Measurements from ENCODE around the gene CYSRT1. TPM values are rescaled to one million over a fixed set of nuclear protein-coding genes. Genes with fewer than 3 reads are reported as not detected.

Gene CYSRT1
- total RNA-seq, 1 donor: 0.36 TPM

DNA sequence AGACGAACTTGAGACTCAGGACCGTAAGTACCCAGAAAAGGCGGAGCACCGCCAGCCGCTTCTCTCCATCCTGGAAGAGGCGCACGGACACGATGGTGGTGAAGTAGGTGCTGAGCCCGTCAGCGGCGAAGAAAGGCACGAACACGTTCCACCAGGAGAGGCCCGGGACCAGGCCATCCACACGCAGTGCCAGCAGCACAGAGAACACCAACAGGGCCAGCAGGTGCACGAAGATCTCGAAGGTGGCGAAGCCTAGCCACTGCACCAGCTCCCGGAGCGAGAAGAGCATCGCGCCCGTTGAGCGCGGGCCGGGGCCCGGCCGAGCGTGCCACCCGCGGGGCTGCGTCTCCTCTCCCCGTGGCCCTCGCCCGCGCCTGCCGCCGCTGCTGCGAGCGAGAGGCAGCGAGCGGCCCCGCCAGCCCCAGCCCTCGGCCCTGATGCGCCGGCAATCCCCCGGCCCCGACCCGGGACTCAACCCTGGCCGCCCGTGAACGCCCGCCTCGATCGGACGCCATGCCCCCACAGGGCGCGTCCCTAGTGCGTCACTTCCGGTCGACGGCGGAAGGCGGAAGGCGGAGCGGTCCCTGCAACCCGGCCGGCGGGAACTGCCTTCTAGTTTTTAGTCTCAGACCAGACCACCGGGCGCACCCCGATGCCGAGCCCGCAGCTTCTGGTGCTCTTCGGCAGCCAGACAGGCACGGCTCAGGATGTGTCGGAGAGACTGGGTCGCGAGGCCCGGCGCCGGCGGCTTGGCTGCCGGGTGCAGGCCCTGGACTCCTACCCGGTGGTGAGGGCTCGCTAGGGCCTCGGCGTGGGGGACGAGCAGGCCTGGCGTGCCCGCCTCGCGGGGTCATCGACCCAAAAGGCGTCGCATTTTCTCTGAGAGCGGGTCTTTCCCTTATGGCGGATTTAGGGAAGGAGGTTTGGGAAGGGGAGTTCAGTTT, 19.6 kb upstream of the CYSRT1 start, which contains the start of the genes NDOR1 and TMEM203:
Gene NDOR1 (plus strand): TSS at position 575 of the 944 bp plus-strand sequence. CDS start 78 bp downstream, at position 653.
Gene TMEM203 (minus strand): TSS at position 523 of the 944 bp plus-strand sequence. CDS start 234 bp downstream, at position 289.
- TF ChIP-seq, protein P1, sequence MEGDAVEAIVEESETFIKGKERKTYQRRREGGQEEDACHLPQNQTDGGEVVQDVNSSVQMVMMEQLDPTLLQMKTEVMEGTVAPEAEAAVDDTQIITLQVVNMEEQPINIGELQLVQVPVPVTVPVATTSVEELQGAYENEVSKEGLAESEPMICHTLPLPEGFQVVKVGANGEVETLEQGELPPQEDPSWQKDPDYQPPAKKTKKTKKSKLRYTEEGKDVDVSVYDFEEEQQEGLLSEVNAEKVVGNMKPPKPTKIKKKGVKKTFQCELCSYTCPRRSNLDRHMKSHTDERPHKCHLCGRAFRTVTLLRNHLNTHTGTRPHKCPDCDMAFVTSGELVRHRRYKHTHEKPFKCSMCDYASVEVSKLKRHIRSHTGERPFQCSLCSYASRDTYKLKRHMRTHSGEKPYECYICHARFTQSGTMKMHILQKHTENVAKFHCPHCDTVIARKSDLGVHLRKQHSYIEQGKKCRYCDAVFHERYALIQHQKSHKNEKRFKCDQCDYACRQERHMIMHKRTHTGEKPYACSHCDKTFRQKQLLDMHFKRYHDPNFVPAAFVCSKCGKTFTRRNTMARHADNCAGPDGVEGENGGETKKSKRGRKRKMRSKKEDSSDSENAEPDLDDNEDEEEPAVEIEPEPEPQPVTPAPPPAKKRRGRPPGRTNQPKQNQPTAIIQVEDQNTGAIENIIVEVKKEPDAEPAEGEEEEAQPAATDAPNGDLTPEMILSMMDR (IDR thresholded peaks at IDR 0.05; ENCODE audit: insufficient read depth, low read length): no peak
- peak; percentile 71 for DNase-seq (ENCODE audit: low read depth)
- H3K4me3 ChIP-seq (ENCODE audit: low read depth, low read length): peak within 1 kb of the TSS; percentile 94

DNA sequence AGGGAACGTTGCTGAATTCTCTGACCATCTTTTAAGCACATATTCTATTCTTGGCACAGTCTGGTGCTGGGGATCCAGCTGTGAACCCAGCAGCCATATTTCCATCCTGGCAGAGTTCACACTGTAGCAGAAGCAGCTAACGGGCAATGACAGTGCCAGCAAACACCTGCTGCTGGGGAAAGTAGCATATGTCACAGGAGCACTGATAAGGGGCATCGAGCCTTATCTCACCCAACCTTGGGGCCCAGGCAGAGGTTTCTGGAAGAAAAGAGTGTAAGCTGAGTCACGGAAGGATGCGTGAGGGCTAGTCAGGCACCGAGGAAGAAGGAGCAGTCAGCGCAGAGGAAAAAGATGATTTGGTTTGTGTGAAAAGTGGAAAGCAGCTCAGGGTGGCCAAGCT, 18.4 kb upstream of the CYSRT1 start:
- peak overlapping the region; percentile 94 for H3K4me3 ChIP-seq (ENCODE audit: low read depth, low read length)
- no peak for DNase-seq (ENCODE audit: low read depth)
- TF ChIP-seq, protein P1 (IDR thresholded peaks at IDR 0.05; ENCODE audit: insufficient read depth, low read length): no peak

DNA sequence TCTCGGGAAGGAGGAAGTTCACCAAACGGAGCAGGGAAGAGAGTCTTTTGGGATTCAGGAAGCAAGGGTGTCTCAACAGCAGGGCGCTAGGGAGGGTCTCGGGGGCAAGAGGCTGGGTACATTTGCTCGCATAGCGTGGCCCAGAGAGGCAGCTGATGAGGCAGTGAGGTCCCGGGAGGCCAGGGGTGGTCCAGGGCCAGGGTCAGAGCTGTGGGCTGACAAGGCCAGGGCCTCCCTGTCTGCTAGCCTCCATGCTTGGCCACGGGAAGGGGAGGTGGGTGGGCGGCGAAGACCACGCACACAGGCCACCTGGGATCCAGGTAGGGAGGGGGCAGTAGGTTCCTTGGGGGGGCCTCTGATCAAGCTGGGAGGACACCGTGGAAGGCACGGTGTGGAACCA, 13.4 kb upstream of the CYSRT1 start:
- no peak for DNase-seq (ENCODE audit: low read depth)
- TF ChIP-seq, protein P1 (IDR thresholded peaks at IDR 0.05; ENCODE audit: insufficient read depth, low read length): no peak
- no peak overlapping the region for H3K4me3 ChIP-seq (ENCODE audit: low read depth, low read length)

DNA sequence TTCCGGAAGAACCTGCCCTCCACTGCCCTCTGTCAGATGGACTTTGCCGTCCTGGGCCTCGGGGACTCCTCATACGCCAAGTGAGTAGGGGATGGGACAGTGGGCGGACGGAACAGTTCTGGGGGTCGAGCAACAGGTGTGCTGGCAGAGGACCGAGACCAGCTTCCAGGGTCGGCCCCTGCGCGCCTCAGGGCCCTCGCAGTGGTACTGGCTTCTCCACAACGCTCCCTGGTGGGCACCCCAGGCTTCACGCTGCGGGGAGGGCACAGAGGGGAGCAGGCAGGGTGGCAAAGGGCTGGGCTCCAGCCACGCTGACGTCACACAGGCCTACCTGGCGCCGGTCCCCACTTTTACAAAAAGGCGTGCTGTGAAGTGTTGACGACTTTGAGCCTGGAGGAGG, 12.5 kb upstream of the CYSRT1 start:
- TF ChIP-seq, protein P1 (IDR thresholded peaks at IDR 0.05; ENCODE audit: insufficient read depth, low read length): no peak

DNA sequence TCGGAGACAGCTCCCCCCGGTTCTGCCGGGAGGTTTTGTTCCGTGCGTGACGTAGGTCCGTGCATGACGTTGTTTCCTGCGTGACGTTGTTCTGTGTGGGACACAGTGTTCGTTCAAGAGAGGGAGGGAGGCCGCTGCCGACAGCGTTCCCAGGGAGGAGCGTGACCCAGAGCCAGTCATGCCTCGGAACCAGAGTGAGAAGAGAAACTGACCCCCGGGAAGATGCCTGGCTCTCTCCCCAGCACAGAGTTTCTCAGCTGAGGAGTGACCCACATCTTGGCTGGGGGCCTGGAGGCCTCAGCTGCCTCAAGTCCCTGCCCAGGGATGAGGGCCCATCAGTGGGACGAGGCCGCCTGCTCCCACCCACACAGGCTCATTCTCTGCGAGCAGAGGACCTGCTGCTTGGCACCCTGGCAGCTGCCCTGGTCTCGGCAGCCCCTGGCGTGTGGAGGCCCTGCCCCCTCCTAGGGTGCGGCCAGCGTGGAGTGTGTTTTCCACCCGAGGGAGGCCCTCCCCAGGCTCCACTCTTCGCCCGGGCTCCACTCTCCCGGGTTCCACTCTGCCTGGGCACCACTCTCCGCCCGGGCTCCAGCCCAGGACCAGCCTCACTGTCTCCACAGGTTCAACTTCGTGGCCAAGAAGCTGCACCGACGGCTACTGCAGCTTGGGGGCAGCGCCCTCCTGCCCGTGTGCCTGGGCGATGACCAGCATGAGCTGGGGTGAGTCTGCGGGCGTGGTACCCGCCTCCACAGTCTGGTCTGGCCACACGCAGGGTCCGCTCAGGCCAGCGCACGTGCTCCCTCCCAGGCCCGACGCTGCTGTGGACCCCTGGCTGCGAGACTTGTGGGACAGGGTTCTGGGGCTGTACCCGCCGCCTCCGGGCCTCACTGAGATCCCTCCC, 11.6 kb upstream of the CYSRT1 start:
- TF ChIP-seq, protein P1 (IDR thresholded peaks at IDR 0.05; ENCODE audit: insufficient read depth, low read length): no peak
- H3K4me3 ChIP-seq (ENCODE audit: low read depth, low read length): no peak overlapping the region
- DNase-seq (ENCODE audit: low read depth): no peak

More for the DNA sequence above, 12.5 kb upstream of the CYSRT1 start:
- no peak for DNase-seq (ENCODE audit: low read depth)
- no peak overlapping the region for H3K4me3 ChIP-seq (ENCODE audit: low read depth, low read length)

DNA sequence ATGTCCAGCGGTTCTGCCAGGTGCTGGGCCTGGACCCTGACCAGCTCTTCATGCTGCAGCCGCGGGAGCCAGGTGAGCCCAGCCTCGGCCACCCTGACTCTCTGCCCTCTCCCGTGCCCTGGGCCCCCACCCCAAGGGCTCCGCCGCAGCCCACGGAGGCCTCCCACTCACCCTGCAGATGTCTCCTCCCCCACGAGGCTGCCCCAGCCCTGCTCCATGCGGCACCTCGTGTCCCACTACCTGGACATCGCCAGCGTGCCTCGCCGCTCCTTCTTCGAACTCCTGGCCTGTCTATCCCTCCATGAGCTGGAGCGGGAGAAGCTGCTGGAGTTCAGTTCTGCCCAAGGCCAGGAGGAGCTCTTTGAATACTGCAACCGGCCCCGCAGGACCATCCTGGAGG, 10.4 kb upstream of the CYSRT1 start:
- no peak for DNase-seq (ENCODE audit: low read depth)

More for the DNA sequence above, 10.4 kb upstream of the CYSRT1 start:
- TF ChIP-seq, protein P1 (IDR thresholded peaks at IDR 0.05; ENCODE audit: insufficient read depth, low read length): no peak
- no peak overlapping the region for H3K4me3 ChIP-seq (ENCODE audit: low read depth, low read length)
